Endothelial cell (in vitro differentiated cells): ENCODE data around the gene ZC3H7A. TPM values are rescaled to one million over a fixed set of nuclear protein-coding genes. Genes with fewer than 3 reads are reported as not detected.

ENCODE experiments used
- DNase-seq: peaks from one replicate; pipeline ENCODE4 v3.0.0; 2021; ENCODE audit warnings: low spot score
- H3K27ac Mint-ChIP-seq: one replicate; pipeline ENCODE4 v1.8.0; 2021; ENCODE audit warnings: mixed read lengths, inconsistent platforms; ENCODE audit not compliant: unreplicated experiment
- H3K27me3 Mint-ChIP-seq: one replicate; pipeline ENCODE4 v1.8.0; 2021; ENCODE audit warnings: mild to moderate bottlenecking, moderate library complexity, mixed read lengths, inconsistent platforms; ENCODE audit not compliant: unreplicated experiment
- H3K36me3 Mint-ChIP-seq: one replicate; pipeline ENCODE4 v1.8.0; 2021; ENCODE audit warnings: mild to moderate bottlenecking, low read depth, mixed read lengths, inconsistent platforms; ENCODE audit not compliant: unreplicated experiment
- H3K4me1 Mint-ChIP-seq: one replicate; pipeline ENCODE4 v1.8.0; 2021; ENCODE audit warnings: mild to moderate bottlenecking, mixed read lengths, inconsistent platforms; ENCODE audit not compliant: unreplicated experiment
- H3K4me3 Mint-ChIP-seq: one replicate; pipeline ENCODE4 v1.8.0; 2021; ENCODE audit warnings: mild to moderate bottlenecking, mixed read lengths, inconsistent platforms; ENCODE audit not compliant: unreplicated experiment
- H3K9me3 Mint-ChIP-seq: one replicate; pipeline ENCODE4 v1.8.0; 2021; ENCODE audit warnings: mixed read lengths, inconsistent platforms; ENCODE audit not compliant: unreplicated experiment
- CTCF ChIP-seq: fragments of 200-600 bp; sonication (generic); IDR thresholded peaks from one replicate; pipeline ENCODE4 v1.5.0; 2021; ENCODE audit warnings: antibody characterized with exemption; ENCODE audit not compliant: unreplicated experiment
- total RNA-seq: library from RNA; stranded (reverse); fragmentation: NEBNext Ultra II Directional; extraction: Animal tissue kit (Norgen Biotek cat#: 25700); gene quantifications from one replicate; pipeline ENCODE4 v1.2.1, GENCODE V29; 2021; ENCODE audit not compliant: unreplicated experiment

Gene ZC3H7A
- total RNA-seq, 1 donor from 2014 or later, result 84.7 TPM

- H3K4me3 Mint-ChIP-seq, result peak overlapping the region; percentile 97
- H3K27me3 Mint-ChIP-seq, result peaks cover 6% of the 10 kb centered on the region
- no peak for DNase-seq
- H3K36me3 Mint-ChIP-seq, result peaks cover 5% of the 10 kb centered on the region
- no peaks in the 10 kb centered on the region for H3K9me3 Mint-ChIP-seq
- no peak overlapping the region for H3K27ac Mint-ChIP-seq
- peaks cover 36% of the 10 kb centered on the region for H3K4me1 Mint-ChIP-seq
- TF ChIP-seq CTCF, result no peak
Observed at GRCh38 chr16:11740567-11740966, 56.5 kb downstream of the ZC3H7A start.

- TF ChIP-seq CTCF, result no peak
- Mint-ChIP-seq H3K9me3 (no peaks in the 10 kb centered on the region), H3K27me3 (peaks cover 6% of the 10 kb centered on the region), H3K27ac (no peak overlapping the region), H3K4me3 (peak overlapping the region; percentile 35), H3K36me3 (peaks cover 9% of the 10 kb centered on the region), H3K4me1 (peaks cover 36% of the 10 kb centered on the region)
- no peak for DNase-seq
Observed at GRCh38 chr16:11738742-11739544, 58.1 kb downstream of the ZC3H7A start.

- DNase-seq, result no peak
- H3K9me3 Mint-ChIP-seq, result no peaks in the 10 kb centered on the region
- no peak for TF ChIP-seq CTCF
- H3K36me3 Mint-ChIP-seq, result peaks cover 9% of the 10 kb centered on the region
- H3K27ac Mint-ChIP-seq, result no peak overlapping the region
- H3K27me3 Mint-ChIP-seq, result peaks cover 1% of the 10 kb centered on the region
- peaks cover 32% of the 10 kb centered on the region for H3K4me1 Mint-ChIP-seq
- no peak overlapping the region for H3K4me3 Mint-ChIP-seq
Observed at GRCh38 chr16:11737713-11738112, 59.3 kb downstream of the ZC3H7A start.

- Mint-ChIP-seq H3K4me3 (no peak overlapping the region), H3K36me3 (peaks cover 9% of the 10 kb centered on the region), H3K9me3 (no peaks in the 10 kb centered on the region), H3K27me3 (peaks cover under 1% of the 10 kb centered on the region), H3K27ac (no peak overlapping the region), H3K4me1 (peaks cover 32% of the 10 kb centered on the region)
- DNase-seq, result no peak
- TF ChIP-seq CTCF, result no peak
Observed at GRCh38 chr16:11736903-11737302, 60.2 kb downstream of the ZC3H7A start.

GRCh38 chr16:11735787-11736186 lies 61.3 kb downstream of the ZC3H7A start:
- DNase-seq, result no peak

More at GRCh38 chr16:11735787-11736186, 61.3 kb downstream of the ZC3H7A start:
- Mint-ChIP-seq H3K27me3 (no peaks in the 10 kb centered on the region), H3K4me3 (no peak overlapping the region), H3K36me3 (peaks cover 16% of the 10 kb centered on the region), H3K27ac (no peak overlapping the region), H3K4me1 (peaks cover 24% of the 10 kb centered on the region), H3K9me3 (no peaks in the 10 kb centered on the region)
- TF ChIP-seq CTCF, result no peak
